Colonic mucosa (tissue), 4 donors: ENCODE results near the gene NPAS3. TPM values are rescaled to one million over a fixed set of nuclear protein-coding genes. Genes with fewer than 3 reads are reported as not detected.

Experiments used
- DNase-seq: peaks from one replicate; pipeline ENCODE4 v3.0.0-alpha.2; 2020
- H3K27ac ChIP-seq: fragments of 200-600 bp; one replicate; pipeline ENCODE4 v1.8.0; 2021
- H3K27me3 ChIP-seq: fragments of 200-600 bp; one replicate; pipeline ENCODE4 v1.8.0; 2021
- H3K36me3 ChIP-seq: fragments of 200-600 bp; one replicate; pipeline ENCODE4 v1.8.0; 2021
- H3K4me1 ChIP-seq: fragments of 200-600 bp; one replicate; pipeline ENCODE4 v1.8.0; 2021; ENCODE audit warnings: mild to moderate bottlenecking
- H3K4me3 ChIP-seq: fragments of 200-600 bp; one replicate; pipeline ENCODE4 v1.8.0; 2021
- H3K9ac ChIP-seq, 2 donors: one replicate each; pipeline ENCODE4 v1.7.0; 2013; ENCODE audit warnings: control low read depth in 2 of 2, low read depth in 2 of 2, low read length in 2 of 2
- H3K9me3 ChIP-seq: fragments of 200-600 bp; one replicate; pipeline ENCODE4 v1.8.0; 2021
- CTCF ChIP-seq: fragments of 200-600 bp; IDR thresholded peaks from one replicate; pipeline ENCODE4 v1.8.0; 2022; ENCODE audit warnings: antibody characterized with exemption, mild to moderate bottlenecking
- intact Hi-C: fragments of 100-400 bp; cut with DNase I; formaldehyde crosslinking; loops from one replicate; pipeline ENCODE4 v1.14.1; 2022
- total RNA-seq, 2 donors: library from RNA; stranded (reverse); fragmentation: NEBNext Ultra II Directional in 1 of 2; extraction: Animal tissue kit (Norgen Biotek cat#: 25700) in 1 of 2; gene quantifications; one replicate each; pipeline ENCODE4 v1.2.1, GENCODE V29; 2021
- donor health status: healthy.
- donor health status: DM: no; HTN: no; CAD: no.
- donor health status: DM: no; HTN: no; CAD: no.

The NPAS3 gene
- total RNA-seq, 2 donors from 2014 or later: 0.79 to 1.6 TPM

DNA sequence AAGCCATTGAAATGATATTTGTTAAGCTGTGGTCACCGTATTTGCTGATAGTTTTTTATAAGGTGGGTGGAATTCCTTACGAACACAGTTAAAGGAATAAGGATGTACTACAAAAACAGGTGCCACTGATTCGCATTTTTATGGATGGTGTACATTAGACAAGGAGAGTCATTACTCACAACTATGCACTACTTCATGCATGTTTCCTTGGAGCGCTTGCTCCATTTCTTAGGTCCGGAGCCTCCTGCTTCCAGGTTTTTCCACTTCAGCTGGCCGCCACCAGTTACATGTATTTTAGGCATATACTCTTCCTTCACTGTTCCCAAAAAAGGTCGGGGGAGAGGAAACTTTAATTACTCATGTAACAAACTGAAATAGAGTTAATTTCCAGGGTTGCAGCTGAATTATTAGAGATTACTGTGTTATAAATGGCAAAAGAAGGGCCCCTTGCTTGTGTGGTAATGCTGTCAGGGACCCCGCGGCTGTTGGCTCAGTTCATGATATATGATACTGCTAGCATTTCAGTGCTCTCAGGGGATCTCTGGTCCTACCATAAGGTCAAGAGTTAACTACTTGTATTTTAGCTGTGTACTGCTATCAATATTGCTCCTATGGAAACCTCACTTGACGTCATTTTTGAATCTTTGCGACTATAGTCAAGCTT lies 454.7 kb downstream of the NPAS3 start:
- intact Hi-C loops: no loop called here
- Histone ChIP-seq H3K27ac (no peak overlapping the region), H3K36me3 (no peaks in the 10 kb centered on the region), H3K4me3 (no peak overlapping the region), H3K9me3 (no peaks in the 10 kb centered on the region), H3K4me1 (no peaks in the 10 kb centered on the region), H3K9ac (no peak overlapping the region), H3K27me3 (no peaks in the 10 kb centered on the region)
- no peak for DNase-seq
- no peak for TF ChIP-seq CTCF

DNA sequence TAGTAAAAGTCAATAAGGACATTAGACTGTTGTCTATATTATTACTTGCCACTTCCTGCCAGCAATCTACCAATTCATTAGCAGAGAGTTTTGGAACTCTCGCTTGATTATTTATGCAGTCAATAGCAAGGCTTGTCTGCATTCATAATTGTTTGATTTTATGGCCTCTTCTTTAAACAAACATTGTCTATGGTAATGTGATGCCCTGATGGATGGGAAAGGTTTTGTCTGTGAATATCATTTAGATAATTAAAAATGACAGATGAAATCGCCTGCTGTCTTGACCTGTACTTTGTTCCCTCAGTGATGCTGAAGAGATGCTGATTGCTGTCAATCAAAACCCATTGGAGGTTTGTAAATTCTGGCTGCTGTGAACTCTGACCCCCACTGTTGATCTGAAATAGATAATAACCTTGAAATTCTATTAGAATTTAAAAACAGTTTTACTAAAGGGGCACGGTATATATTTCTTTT lies 455.3 kb downstream of the NPAS3 start:
- Histone ChIP-seq H3K9me3 (no peaks in the 10 kb centered on the region), H3K4me1 (no peaks in the 10 kb centered on the region), H3K27ac (no peak overlapping the region), H3K9ac (no peak overlapping the region), H3K27me3 (no peaks in the 10 kb centered on the region), H3K4me3 (no peak overlapping the region), H3K36me3 (no peaks in the 10 kb centered on the region)
- TF ChIP-seq CTCF: no peak
- intact Hi-C loops: no loop called here
- DNase-seq: no peak

DNA sequence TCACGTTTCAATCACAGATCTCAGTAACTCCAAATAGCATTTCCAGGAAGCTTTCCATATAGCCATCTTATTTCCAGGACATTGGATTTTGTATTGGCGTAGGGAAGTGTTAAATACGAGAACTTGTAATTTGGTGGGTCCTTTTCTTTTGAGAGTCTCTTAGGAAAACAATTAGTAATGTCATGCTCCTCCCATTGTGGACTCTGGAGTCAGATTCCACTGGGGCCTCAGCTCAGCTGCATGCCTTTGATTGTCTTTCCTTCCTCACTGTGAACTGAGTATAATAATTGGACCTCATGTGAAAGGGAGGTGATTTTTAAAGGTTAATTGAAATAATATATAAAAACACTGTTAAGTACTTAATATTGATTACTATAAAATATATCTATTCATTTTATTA lies 462.6 kb downstream of the NPAS3 start:
- Histone ChIP-seq H3K27ac (no peak overlapping the region), H3K4me3 (no peak overlapping the region), H3K4me1 (no peaks in the 10 kb centered on the region), H3K27me3 (no peaks in the 10 kb centered on the region), H3K9ac (no peak overlapping the region), H3K9me3 (no peaks in the 10 kb centered on the region), H3K36me3 (no peaks in the 10 kb centered on the region)
- TF ChIP-seq CTCF: no peak
- DNase-seq: no peak
- intact Hi-C loops: no loop called here

DNA sequence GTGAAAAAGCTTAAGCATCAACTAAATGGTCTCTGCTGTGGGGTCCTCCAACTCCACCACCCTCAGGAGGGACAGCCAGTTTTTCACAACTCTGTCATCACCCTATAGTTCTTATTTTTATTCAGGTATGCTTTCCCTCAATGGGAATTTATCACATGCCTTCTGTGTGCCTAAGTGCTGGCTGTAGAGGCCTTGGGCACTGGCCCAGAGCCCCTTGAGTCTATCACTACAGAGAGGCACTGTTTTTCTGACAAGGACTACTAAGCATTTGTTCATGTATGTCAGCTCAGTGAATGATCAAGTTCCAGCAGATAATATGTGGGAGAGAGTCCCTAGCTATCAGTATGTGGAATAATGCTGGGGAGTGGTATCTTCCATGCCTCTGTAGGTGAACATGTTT lies 463.9 kb downstream of the NPAS3 start:
- no peak for DNase-seq
- Histone ChIP-seq H3K4me1 (no peaks in the 10 kb centered on the region), H3K9me3 (no peaks in the 10 kb centered on the region), H3K27ac (no peak overlapping the region), H3K9ac (no peak overlapping the region), H3K27me3 (no peaks in the 10 kb centered on the region), H3K4me3 (no peak overlapping the region), H3K36me3 (no peaks in the 10 kb centered on the region)
- TF ChIP-seq CTCF: no peak
- intact Hi-C loops: no loop called here

GRCh38 chr14:33404054-33404453 lies 465.4 kb downstream of the NPAS3 start:
- TF ChIP-seq CTCF: no peak
- intact Hi-C loops: no loop called here
- no peaks in the 10 kb centered on the region for H3K27me3 ChIP-seq
- no peak overlapping the region for H3K4me3 ChIP-seq
- no peak for DNase-seq
- H3K36me3 ChIP-seq: no peaks in the 10 kb centered on the region
- H3K9me3 ChIP-seq: no peaks in the 10 kb centered on the region
- no peak overlapping the region for H3K9ac ChIP-seq
- H3K4me1 ChIP-seq: no peaks in the 10 kb centered on the region
- H3K27ac ChIP-seq: no peak overlapping the region
